NCI-H510A (cell line): ENCODE results near the gene SUFU.

Experiments used
- DNase-seq: peaks from one replicate; lab custom pipeline; 2025; lab: John Stamatoyannopoulos, UW

SUFU gene

DNA sequence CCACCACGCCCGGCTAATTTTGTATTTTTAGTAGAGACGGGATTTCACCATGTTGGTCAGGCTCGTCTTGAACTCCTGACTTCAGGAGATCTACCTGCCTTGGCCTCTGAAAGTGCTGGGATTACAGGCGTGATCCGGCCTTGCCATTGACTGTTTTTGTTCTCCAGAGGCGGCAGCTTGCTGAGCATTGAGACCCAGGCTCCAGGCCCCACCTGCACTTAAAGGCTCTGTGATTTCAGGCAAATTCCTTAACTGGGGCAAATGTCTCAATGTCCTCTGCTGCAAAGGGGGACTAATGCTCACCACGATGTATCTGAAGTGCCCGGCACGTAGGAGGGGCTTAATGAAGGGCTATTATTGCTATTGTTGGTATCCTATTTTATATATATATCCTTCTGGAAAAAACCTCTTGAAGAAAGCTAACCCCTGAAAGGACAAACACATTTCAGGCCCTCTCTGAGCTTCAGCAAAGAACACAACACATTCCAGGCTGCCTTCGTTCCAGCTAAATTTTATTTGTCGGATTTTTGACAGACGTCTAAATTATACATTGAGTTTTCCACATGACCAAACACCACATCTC, 169.6 kb downstream of the SUFU start:
- DNase-seq, result no peak

DNA sequence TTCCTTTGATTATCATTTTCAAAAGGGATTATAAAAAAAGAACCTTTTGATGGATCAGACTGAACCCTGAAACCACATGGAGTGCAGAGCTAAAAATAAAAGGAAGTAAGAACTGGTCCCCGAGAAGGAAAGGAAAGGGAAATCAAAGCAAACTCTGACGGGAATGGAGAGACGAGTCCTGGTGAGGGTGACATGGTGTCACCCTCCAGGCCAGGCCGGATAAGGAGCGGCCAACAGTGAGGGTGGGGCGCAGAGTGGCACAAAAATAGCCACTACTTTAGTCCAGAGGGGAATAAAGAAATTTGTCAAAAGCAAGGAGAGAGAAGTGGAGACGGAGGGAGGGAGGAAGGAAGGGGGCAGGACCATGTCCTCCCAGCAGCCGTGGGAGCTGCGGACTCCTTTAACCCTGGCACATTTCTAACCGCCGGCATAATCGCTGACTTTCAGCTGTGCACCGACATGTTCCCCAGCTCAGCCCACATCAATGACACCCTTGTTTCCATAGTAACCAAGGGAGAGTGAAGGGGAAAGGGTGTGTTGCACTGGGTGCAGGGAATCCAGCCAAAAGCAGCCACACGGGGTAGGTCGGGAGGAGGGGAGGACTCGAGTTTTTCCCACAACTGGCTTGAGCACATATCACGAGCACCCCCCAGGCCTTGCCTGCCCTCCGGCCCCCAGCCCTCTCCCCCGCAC, 170.2 kb downstream of the SUFU start:
- DNase-seq, result no peak

DNA sequence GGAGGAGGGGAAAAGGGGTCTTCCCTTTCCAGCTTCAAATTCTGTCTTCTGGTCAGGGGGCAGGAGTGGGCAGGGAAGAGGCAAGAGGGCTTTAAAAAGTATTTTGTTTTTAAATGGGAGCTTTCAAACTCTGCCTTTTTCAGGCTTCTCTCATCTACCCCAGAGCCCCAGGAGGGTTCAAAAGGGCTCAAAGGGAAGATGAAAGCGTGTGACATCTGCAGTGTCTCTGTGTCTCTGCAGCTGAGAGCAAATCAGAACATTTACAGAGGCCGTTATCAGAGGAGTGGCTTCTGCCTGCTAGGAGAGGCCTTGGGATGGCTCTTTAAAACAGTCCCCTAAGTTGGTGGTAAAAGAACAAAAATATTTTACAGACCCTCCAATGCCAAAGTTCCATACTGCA, 170.8 kb downstream of the SUFU start:
- no peak for DNase-seq

DNA sequence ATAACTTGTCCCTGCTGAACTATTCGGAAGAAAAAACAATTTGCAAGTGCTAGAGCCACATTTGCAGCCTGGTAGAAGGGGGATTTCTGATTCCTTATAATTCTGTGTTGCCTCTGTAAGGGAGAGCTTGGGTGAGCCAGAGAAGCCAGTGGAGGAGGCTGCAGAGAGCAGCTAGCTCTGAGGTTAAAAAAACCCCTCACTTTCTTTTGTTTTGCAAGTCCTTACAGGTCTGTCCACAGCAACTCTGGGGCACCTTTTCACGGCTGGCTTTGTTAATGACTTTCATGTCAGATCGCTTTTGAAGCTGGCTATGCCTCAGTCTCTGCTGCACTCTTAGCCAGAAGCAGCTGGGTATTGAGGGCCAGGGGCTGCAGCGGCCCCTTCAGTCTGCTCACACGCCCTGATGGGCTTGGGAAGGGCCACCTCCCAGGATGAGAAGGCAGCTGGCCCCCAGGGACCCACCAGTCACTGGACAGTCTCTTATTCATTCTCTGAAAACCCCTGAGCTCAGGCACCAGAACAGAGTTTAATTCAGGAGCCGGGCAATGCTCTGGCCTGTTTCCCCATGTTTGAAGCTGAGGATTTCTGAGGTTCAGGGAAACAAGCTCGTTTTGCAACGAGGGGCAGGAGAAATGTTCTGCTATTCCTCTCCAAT, 171.4 kb downstream of the SUFU start:
- DNase-seq, result no peak

DNA sequence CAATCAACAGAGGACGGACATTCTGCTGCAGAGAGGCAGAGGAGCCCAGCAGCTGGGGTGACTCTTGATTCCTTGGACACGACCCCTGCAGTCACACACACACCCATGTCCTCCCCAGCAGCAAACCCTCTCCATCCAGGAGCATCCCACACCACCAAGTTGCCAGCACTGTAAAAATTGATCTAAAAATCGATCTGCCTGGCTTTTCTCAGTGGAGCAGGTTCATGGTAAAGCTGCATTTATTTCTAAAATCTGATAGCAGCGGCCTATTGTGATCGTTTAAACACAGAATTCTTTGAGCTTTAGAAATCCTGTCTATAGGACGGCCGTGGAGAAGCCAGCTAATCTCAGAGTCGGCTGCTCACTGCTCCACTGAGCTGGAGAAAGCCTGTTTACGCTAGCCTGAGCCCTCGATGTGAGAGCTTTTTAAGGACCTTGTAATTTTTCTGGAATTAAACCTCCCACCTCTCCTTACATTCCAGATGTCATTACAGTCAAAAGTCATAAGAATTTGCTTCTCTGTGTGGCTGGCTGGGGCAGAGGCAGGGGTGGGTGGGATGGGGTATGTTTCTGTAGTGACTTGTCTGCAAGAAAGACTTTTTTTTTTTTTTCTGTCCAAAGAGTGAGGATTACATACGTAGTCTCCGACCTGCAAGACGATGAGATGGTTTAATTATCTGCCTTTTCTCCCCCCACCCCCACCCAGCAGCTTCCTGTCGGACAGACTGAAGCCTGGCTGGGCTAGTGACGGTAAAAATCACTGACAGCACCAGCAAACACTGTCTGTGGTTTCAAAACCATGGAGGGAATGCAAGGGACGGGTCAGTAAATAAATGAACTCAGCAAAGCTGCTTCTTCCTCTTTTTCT, 172.1 kb downstream of the SUFU start:
- DNase-seq, result no peak

DNA sequence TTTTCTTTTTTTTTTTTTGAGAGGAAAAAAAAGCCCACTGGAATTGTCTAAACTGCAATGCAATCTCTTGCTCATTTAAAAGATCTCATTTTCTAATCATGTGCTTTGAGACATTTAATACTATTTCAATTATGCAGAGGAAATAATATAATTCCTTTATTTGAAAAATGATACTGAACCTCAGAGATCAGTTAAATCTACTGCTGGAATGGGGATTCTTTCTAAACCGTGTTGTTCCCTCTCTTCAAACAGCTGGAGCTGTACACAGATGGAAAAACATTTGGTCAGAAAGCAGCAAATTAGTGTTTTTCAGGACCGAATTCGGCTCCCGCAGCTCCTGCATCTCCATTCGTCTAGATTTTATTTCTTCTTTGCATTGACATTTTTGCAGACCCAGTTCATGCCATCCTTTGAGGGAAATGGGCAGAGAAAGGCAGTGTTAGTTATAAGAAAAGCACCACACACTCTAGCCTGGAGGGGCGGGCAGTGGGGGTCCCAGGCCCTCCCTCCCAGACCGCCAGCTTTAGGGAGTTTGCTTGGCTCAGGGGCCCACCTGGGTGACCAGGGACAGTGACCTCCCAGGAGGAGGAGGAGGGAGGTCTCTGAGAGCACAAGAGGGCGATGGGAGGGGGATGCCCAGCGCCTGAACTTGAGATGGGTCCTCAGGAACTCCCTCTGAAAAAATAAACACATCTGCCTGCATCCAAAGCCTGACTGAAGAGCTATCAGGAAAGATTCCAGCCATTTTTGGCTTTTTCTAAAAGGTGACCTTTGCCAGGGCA, 173.0 kb downstream of the SUFU start:
- DNase-seq, result no peak

DNA sequence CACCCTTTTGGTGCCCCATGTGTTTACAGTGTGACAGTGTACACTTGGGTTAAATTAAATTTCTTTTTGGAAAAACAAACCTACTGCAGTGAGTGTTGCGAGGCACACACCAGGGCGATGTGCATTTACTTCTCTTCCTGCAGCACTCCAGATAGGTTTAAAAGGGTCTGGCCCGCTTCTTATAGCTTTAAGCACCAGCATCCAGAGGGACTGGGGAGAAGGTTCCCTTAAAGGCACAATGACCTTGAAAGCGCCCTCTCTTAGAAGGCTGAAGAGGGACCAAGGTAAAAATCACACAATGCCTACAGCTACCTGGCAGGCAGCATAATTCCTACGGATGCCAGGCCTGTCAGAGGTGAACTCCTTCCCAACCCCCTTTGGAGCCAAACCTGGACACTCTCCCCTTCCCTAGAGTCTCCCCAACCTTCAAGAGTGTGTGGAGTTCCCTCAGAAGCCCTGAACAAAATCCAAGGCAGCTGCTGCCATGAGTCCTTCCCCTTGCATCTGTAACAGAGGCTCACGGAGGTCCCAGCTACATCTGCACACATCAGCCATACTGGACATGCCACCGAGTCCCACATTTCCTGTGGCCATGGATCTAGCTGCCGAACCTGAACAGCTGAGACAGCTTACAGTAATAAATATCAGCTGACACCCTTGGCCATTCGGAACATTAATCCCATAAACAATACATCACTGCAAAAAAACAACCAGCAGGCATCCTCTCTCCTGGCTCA, 173.7 kb downstream of the SUFU start:
- no peak for DNase-seq

DNA sequence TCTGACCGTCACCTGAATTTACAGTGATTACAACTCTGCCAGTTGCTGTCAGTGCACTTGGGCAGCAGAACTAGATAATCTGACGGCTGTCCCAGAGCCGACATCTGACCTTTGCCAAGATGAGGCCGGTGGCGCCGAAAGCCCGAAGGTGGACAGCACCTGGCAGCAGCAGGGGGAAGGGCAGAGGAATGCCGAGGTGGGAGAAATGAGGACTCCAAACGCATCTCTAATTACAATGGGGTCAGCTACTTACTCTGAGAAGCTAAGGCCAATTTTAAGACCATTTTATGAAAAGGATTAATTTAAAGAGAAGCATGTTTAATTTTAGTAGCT, 174.3 kb downstream of the SUFU start:
- DNase-seq, result no peak

DNA sequence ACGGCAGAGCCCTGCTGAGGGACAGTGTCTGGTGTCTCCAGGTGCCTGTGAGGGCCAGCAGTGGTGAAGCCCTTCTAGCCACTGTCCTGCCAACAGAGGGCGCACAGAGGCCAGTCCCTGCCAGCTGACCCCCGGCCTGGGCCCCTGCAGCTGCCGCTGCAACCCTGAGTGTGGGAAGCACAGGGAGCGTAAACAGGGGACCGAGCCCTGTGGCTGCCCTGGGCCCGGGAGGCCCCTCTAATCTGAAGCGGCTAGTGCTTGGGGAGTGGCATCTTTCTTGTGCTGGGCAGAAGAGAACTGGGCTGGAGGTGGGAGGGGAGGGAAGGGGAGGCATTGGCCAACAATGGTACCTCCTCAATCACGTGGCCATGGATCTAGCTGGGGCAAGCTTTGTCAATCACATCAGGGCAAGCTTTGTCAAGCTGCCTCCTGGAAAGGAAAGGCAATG, 175.1 kb downstream of the SUFU start:
- DNase-seq, result peak; percentile 85

DNA sequence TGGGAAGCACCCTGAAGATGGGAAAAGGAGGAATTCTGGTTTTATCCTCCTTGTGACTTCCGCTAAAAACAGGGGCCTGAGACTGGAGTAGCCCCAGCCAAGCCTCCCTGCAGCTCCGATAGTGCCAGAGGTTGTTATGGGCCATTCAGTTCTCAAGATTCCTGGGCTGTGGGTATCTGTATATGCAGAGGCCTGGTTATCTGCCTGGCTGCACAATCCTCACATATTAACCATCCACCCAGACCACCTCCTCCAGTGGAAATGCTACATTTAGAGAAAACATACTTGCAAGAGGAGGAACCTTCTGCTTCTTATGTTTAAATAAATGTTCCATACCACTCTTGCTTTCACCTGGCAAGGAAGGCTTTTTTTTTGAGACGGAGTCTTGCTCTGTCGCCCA, 175.8 kb downstream of the SUFU start:
- DNase-seq, result no peak

DNA sequence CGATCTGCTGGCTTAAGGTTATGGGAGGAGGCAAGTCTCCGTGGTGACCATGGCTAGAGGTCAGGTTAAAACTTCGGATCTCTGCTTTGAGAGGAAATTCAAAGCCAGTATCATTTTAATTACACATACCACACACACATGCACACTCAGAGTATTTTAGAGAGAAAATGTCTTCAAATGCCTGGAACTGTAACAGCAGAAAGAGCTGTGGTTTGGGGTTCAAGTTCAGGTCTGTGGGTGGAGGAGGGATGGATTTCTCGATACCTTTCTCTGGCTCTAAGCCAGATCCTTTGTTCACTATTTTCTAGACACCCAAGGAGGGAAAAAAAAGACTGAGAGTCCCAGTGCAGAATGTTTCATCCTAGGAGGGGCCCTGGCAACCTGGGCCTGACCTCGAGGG, 177.9 kb downstream of the SUFU start:
- DNase-seq, result no peak

DNA sequence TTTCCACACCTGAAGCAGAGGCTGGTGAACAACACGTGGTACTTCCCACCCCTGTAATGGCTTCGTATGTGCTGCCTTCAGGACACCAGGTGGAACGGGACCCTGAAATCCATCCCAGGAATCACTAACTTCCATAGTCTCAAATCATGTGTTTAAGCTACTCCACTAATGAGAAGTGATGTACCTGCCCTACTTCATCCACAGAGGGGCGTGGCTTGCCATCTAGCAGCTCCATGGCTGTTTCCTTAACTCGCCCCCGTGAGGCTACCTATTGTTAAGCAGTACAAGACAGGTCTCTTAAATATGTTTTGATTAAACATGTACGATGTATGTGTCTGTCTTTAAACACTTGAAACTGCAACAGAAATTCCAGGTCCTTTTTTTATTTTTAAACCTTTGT, 178.6 kb downstream of the SUFU start:
- DNase-seq, result no peak

DNA sequence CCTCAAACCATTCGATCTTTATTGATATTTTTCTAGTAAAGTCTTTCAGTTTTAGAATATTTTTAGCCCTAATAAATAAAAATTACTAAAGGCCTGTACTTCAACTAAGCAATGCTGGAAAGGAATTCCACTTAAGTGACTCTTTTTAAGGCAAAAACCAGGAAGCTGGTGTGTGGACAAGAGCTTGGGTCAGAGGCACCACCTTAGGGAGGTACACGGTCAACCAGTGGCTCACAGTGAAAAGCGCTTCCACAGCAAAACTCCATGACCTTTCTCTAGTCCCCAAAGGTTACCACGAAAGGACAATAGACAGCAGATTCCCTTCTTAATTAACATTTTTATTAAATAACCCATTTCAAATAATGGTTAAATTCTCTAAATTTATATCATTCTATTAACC, 179.2 kb downstream of the SUFU start:
- no peak for DNase-seq
